H1 (cell line): ENCODE data around the gene ARL6IP4. TPM values are rescaled to one million over a fixed set of nuclear protein-coding genes. Genes with fewer than 3 reads are reported as not detected.

Source experiments
- CHD1 ChIP-seq: IDR thresholded peaks from 2 replicates; pipeline ENCODE4 v1.6.1; 2012; ENCODE audit warnings: low read depth, low read length, improper control_type of control experiment
- CTBP2 ChIP-seq: IDR thresholded peaks from 2 replicates; pipeline ENCODE4 v1.7.0; 2011; ENCODE audit warnings: borderline replicate concordance, mild to moderate bottlenecking, moderate library complexity, mixed read lengths, low read length; ENCODE audit not compliant: insufficient read depth, insufficient read length
- SP1 ChIP-seq: IDR thresholded peaks from 2 replicates; pipeline ENCODE4 v1.6.1; 2011; ENCODE audit warnings: low read depth, low read length
- SP2 ChIP-seq: IDR thresholded peaks from 2 replicates; pipeline ENCODE4 v1.6.1; 2012; ENCODE audit warnings: mild to moderate bottlenecking, low read length, inconsistent platforms
- TAF7 ChIP-seq: optimal IDR thresholded peaks from 2 replicates; pipeline ENCODE3; 2011; ENCODE audit warnings: low read depth, mild to moderate bottlenecking, inconsistent platforms, low read length, moderate library complexity, borderline replicate concordance
- polyA plus RNA-seq, 7 experiments: library from polyadenylated mRNA; depleted of rRNA in 3 of 7; stranded (reverse) in 5 of 7; unstranded in 2 of 7; fragments of >200 nt in 5 of 7; fragments of 200-250 nt in 2 of 7; gene quantifications; 1 replicate in 5 of 7; 2 replicates in 1 of 7; 4 replicates in 1 of 7; pipeline versions ENCODE4 v1.2.1 to v1.2.3, GENCODE V29; 2011 to 2013; ENCODE audit warnings: missing spikeins in 2 of 7, mixed read lengths in 2 of 7
- total RNA-seq: library from RNA; stranded (reverse); fragmentation: NEBNext Ultra II Directional; extraction: Animal tissue kit (Norgen Biotek cat#: 25700); gene quantifications from 2 replicates; pipeline ENCODE4 v1.2.1, GENCODE V29; 2021
- TF ChIP-seq, protein P1 (sequence below): fragments of 300-600 bp; sonication (generic); IDR thresholded peaks from 2 replicates; pipeline ENCODE4 v1.7.1; 2012; ENCODE audit warnings: low read length, moderate library complexity, mild to moderate bottlenecking, inconsistent platforms; ENCODE audit not compliant: insufficient replicate concordance
- TF ChIP-seq, protein P2 (sequence below), 3 experiments: IDR thresholded peaks; 1 replicate in 2 of 3; 2 replicates in 1 of 3; pipeline versions ENCODE4 v1.5.1 to v1.6.1; 2011; ENCODE audit warnings: low read length in 3 of 3, mild to moderate bottlenecking in 3 of 3, inconsistent platforms in 2 of 3, low read depth in 1 of 3, moderate library complexity in 1 of 3; ENCODE audit not compliant: insufficient read depth in 1 of 3; ENCODE audit errors: control extremely low read depth in 1 of 3

ARL6IP4 gene
- total and polyA plus RNA-seq, 2 of the 8 experiments (the other 6 are each of a cell fraction or from before 2014, with no cell fraction given), result 76.4 to 109 TPM

- TF ChIP-seq, protein P1, sequence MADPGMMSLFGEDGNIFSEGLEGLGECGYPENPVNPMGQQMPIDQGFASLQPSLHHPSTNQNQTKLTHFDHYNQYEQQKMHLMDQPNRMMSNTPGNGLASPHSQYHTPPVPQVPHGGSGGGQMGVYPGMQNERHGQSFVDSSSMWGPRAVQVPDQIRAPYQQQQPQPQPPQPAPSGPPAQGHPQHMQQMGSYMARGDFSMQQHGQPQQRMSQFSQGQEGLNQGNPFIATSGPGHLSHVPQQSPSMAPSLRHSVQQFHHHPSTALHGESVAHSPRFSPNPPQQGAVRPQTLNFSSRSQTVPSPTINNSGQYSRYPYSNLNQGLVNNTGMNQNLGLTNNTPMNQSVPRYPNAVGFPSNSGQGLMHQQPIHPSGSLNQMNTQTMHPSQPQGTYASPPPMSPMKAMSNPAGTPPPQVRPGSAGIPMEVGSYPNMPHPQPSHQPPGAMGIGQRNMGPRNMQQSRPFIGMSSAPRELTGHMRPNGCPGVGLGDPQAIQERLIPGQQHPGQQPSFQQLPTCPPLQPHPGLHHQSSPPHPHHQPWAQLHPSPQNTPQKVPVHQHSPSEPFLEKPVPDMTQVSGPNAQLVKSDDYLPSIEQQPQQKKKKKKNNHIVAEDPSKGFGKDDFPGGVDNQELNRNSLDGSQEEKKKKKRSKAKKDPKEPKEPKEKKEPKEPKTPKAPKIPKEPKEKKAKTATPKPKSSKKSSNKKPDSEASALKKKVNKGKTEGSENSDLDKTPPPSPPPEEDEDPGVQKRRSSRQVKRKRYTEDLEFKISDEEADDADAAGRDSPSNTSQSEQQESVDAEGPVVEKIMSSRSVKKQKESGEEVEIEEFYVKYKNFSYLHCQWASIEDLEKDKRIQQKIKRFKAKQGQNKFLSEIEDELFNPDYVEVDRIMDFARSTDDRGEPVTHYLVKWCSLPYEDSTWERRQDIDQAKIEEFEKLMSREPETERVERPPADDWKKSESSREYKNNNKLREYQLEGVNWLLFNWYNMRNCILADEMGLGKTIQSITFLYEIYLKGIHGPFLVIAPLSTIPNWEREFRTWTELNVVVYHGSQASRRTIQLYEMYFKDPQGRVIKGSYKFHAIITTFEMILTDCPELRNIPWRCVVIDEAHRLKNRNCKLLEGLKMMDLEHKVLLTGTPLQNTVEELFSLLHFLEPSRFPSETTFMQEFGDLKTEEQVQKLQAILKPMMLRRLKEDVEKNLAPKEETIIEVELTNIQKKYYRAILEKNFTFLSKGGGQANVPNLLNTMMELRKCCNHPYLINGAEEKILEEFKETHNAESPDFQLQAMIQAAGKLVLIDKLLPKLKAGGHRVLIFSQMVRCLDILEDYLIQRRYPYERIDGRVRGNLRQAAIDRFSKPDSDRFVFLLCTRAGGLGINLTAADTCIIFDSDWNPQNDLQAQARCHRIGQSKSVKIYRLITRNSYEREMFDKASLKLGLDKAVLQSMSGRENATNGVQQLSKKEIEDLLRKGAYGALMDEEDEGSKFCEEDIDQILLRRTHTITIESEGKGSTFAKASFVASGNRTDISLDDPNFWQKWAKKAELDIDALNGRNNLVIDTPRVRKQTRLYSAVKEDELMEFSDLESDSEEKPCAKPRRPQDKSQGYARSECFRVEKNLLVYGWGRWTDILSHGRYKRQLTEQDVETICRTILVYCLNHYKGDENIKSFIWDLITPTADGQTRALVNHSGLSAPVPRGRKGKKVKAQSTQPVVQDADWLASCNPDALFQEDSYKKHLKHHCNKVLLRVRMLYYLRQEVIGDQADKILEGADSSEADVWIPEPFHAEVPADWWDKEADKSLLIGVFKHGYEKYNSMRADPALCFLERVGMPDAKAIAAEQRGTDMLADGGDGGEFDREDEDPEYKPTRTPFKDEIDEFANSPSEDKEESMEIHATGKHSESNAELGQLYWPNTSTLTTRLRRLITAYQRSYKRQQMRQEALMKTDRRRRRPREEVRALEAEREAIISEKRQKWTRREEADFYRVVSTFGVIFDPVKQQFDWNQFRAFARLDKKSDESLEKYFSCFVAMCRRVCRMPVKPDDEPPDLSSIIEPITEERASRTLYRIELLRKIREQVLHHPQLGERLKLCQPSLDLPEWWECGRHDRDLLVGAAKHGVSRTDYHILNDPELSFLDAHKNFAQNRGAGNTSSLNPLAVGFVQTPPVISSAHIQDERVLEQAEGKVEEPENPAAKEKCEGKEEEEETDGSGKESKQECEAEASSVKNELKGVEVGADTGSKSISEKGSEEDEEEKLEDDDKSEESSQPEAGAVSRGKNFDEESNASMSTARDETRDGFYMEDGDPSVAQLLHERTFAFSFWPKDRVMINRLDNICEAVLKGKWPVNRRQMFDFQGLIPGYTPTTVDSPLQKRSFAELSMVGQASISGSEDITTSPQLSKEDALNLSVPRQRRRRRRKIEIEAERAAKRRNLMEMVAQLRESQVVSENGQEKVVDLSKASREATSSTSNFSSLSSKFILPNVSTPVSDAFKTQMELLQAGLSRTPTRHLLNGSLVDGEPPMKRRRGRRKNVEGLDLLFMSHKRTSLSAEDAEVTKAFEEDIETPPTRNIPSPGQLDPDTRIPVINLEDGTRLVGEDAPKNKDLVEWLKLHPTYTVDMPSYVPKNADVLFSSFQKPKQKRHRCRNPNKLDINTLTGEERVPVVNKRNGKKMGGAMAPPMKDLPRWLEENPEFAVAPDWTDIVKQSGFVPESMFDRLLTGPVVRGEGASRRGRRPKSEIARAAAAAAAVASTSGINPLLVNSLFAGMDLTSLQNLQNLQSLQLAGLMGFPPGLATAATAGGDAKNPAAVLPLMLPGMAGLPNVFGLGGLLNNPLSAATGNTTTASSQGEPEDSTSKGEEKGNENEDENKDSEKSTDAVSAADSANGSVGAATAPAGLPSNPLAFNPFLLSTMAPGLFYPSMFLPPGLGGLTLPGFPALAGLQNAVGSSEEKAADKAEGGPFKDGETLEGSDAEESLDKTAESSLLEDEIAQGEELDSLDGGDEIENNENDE, result no peak
- TF ChIP-seq CHD1 (no peak), SP1 (no peak), CTBP2 (no peak), TAF7 (no peak), SP2 (no peak)
- TF ChIP-seq, protein P2, sequence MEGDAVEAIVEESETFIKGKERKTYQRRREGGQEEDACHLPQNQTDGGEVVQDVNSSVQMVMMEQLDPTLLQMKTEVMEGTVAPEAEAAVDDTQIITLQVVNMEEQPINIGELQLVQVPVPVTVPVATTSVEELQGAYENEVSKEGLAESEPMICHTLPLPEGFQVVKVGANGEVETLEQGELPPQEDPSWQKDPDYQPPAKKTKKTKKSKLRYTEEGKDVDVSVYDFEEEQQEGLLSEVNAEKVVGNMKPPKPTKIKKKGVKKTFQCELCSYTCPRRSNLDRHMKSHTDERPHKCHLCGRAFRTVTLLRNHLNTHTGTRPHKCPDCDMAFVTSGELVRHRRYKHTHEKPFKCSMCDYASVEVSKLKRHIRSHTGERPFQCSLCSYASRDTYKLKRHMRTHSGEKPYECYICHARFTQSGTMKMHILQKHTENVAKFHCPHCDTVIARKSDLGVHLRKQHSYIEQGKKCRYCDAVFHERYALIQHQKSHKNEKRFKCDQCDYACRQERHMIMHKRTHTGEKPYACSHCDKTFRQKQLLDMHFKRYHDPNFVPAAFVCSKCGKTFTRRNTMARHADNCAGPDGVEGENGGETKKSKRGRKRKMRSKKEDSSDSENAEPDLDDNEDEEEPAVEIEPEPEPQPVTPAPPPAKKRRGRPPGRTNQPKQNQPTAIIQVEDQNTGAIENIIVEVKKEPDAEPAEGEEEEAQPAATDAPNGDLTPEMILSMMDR (IDR thresholded peaks at IDR 0.05; ENCODE audit: control extremely low read depth in 1 of 3, insufficient read depth in 1 of 3, low read depth in 1 of 3, low read length in 3 of 3), result no peak
Observed at GRCh38 chr12:122947352-122947792, 33.1 kb upstream of the ARL6IP4 start (continued).
